Breast epithelium (tissue), 4 donors: Measurements from ENCODE around the gene TAB3. TPM values are rescaled to one million over a fixed set of nuclear protein-coding genes. Genes with fewer than 3 reads are reported as not detected.

Experiments
- DNase-seq, 2 donors: peaks; one replicate each; pipeline ENCODE4 v3.0.0-alpha.2; 2019; ENCODE audit warnings: low spot score in 2 of 2
- H3K27ac ChIP-seq, 2 donors: fragments of 200-600 bp; sonication (generic) in 1 of 2; one replicate each; pipeline ENCODE4 v1.5.1; 2016 to 2019; ENCODE audit warnings: mild to moderate bottlenecking in 1 of 2
- H3K27me3 ChIP-seq, 2 donors: fragments of 200-600 bp; sonication (generic) in 1 of 2; one replicate each; pipeline versions ENCODE4 v1.5.1 to v1.6.0; 2017 to 2019; ENCODE audit warnings: control low read depth in 1 of 2, mild to moderate bottlenecking in 1 of 2
- H3K36me3 ChIP-seq: fragments of 200-600 bp; one replicate; pipeline ENCODE4 v1.5.1; 2019
- H3K4me1 ChIP-seq, 2 donors: fragments of 200-600 bp; sonication (generic); one replicate each; pipeline ENCODE4 v1.5.1; 2016 to 2019; ENCODE audit warnings: control low read depth in 1 of 2
- H3K4me3 ChIP-seq, 3 donors: fragments of 200-600 bp; sonication (generic); 1 replicate in 2 of 3; 2 replicates in 1 of 3; pipeline ENCODE4 v1.5.1; 2016 to 2019; ENCODE audit warnings: mild to moderate bottlenecking in 3 of 3, moderate library complexity in 2 of 3
- H3K9me3 ChIP-seq, 2 donors: fragments of 200-600 bp; sonication (generic) in 1 of 2; one replicate each; pipeline ENCODE4 v1.5.1; 2016 to 2019; ENCODE audit warnings: control low read depth in 1 of 2
- CTCF ChIP-seq, 3 donors: fragments of 450-650 bp; IDR thresholded peaks; one replicate each; pipeline ENCODE4 v1.5.1; 2016 to 2017; ENCODE audit warnings: antibody characterized with exemption in 3 of 3, mild to moderate bottlenecking in 3 of 3, moderate library complexity in 3 of 3
- POLR2A ChIP-seq: fragments of 450-650 bp; IDR thresholded peaks from one replicate; pipeline ENCODE4 v1.6.1; 2016; ENCODE audit warnings: antibody characterized with exemption, mild to moderate bottlenecking, moderate library complexity
- POLR2AphosphoS5 ChIP-seq, 3 donors: sonication (generic); formaldehyde crosslinking; IDR thresholded peaks; one replicate each; pipeline ENCODE4 v1.6.1; 2017; ENCODE audit warnings: antibody characterized with exemption in 3 of 3
- intact Hi-C: fragments of 100-400 bp; cut with DNase I; formaldehyde crosslinking; loops from one replicate; pipeline ENCODE4 v1.15.1; 2023; ENCODE audit warnings: low total_unique reads
- total RNA-seq, 3 donors: library from RNA; depleted of rRNA; stranded (reverse); fragments of >200 nt; gene quantifications; one replicate each; pipeline ENCODE4 v1.1.0, GENCODE V29; 2016

The TAB3 gene
- total RNA-seq, 3 donors from 2014 or later: 20.6 to 40.5 (median 27.2) TPM

DNA sequence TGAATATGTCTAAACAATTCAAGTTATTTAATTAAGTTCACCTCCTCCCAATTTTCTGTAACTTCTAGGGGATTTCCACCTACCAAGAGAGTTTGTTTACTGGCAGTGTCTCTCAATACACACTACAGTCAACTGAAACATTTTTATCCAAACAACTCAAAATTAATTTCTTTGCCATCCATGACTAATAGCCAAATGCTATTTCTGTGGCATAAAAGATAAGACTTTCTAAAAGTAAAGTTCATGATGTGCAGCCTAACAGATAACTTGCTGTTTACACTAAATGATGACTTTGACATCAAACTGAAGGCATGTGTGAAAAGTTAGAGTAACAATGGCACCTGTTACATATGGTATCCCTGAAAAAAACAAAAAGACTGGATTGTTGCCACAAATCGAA is 7.3 kb downstream of the TAB3 start:
- intact Hi-C loops: no loop called here
- Histone ChIP-seq H3K9me3 (no peaks in the 10 kb centered on the region), H3K27me3 (peaks cover 0 to 6% of the 10 kb centered on the region in 2 donors), H3K36me3 (no peaks in the 10 kb centered on the region), H3K27ac (no peak overlapping the region), H3K4me3 (no peak overlapping the region), H3K4me1 (peaks cover 0 to 3% of the 10 kb centered on the region in 2 donors)
- TF ChIP-seq POLR2AphosphoS5 (IDR thresholded peaks at IDR 0.05) (no peak), POLR2A (no peak), CTCF (IDR thresholded peaks at IDR 0.05) (no peak)
- DNase-seq: no peak

GRCh38 chrX:30881390-30881789 is 7.7 kb downstream of the TAB3 start:
- H3K27ac ChIP-seq: no peak overlapping the region
- peaks cover 0 to 6% of the 10 kb centered on the region in 2 donors for H3K27me3 ChIP-seq
- H3K9me3 ChIP-seq: no peaks in the 10 kb centered on the region
- TF ChIP-seq POLR2A: no peak
- intact Hi-C loops: no loop called here
- no peaks in the 10 kb centered on the region for H3K36me3 ChIP-seq
- H3K4me3 ChIP-seq: no peak overlapping the region
- no peaks in the 10 kb centered on the region for H3K4me1 ChIP-seq
- DNase-seq: no peak

DNA sequence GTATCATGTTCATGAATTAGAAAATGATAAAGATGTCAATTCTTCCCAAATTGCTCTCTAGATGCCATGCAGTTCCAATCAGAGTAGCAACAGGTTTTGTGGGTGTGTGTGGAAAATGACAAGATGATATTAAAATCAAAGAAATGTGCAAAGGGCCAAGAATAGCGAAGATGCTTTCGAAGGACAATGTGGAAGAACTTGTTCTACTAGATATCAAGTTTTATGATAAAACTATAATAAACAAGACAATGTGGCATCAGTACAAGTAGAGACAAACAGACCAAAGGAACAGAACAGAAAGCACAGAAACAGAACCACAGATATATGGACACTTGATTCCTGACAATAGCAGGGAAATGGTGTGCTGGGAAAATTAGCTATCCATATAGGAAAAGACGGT is 9.0 kb downstream of the TAB3 start:
- no peak for DNase-seq
- Histone ChIP-seq H3K27ac (no peak overlapping the region), H3K36me3 (no peaks in the 10 kb centered on the region), H3K4me3 (no peak overlapping the region), H3K4me1 (no peaks in the 10 kb centered on the region), H3K27me3 (peaks cover 0 to 6% of the 10 kb centered on the region in 2 donors), H3K9me3 (no peaks in the 10 kb centered on the region)
- intact Hi-C loops: no loop called here
- no peak for TF ChIP-seq CTCF (IDR thresholded peaks at IDR 0.05)
- no peak for TF ChIP-seq POLR2A
- TF ChIP-seq POLR2AphosphoS5 (IDR thresholded peaks at IDR 0.05): no peak

DNA sequence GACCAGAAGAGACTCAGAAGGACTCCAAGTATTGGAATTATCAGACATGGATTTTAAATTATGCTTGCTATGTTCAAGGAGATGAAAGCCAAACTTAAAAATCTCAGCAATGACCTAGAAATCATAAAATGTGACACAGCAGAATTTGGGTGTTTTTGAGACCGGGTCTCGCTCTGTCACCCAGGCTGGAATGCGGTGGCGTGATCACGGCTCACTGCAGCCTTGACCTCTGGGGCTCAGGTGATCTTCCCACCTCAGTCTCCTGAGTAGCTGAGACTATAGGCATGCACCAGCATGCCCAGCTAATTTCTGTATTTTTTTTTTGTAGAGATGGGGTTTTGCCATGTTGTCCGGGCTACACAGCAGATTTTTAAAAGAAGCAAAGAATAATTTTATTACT is 12.7 kb downstream of the TAB3 start:
- Histone ChIP-seq H3K4me1 (no peaks in the 10 kb centered on the region), H3K27ac (no peak overlapping the region), H3K36me3 (no peaks in the 10 kb centered on the region), H3K27me3 (peaks cover 0 to 13% of the 10 kb centered on the region in 2 donors), H3K9me3 (no peaks in the 10 kb centered on the region), H3K4me3 (no peak overlapping the region)
- TF ChIP-seq POLR2A (no peak), POLR2AphosphoS5 (IDR thresholded peaks at IDR 0.05) (no peak), CTCF (IDR thresholded peaks at IDR 0.05) (no peak)
- intact Hi-C loops: no loop called here
- no peak for DNase-seq

DNA sequence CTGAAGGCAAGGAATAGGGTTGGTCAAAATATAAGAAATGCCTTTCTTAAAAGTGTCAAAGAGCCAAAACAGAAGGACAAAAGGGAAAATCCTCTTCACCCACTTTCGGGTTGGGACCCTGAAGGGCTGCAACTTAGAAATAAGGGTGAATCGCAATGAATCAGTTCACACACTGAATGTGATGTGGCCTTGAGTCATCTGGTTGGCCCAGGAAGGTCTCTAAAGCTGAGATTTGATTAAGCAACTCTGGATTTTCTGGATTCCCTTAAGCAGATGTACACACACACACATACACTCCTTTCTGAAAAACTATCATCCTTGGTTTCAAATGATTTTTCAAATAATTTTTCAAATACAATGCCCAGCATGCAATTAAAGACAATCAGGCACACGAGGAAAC is 13.1 kb downstream of the TAB3 start:
- H3K4me1 ChIP-seq: no peaks in the 10 kb centered on the region
- DNase-seq: no peak
- intact Hi-C loops: no loop called here
- H3K36me3 ChIP-seq: no peaks in the 10 kb centered on the region
- no peak overlapping the region for H3K4me3 ChIP-seq
- TF ChIP-seq POLR2AphosphoS5 (IDR thresholded peaks at IDR 0.05) (no peak), POLR2A (no peak), CTCF (IDR thresholded peaks at IDR 0.05) (no peak)
- H3K9me3 ChIP-seq: no peaks in the 10 kb centered on the region
- no peak overlapping the region for H3K27ac ChIP-seq
- H3K27me3 ChIP-seq: peaks cover 0 to 13% of the 10 kb centered on the region in 2 donors

GRCh38 chrX:30874851-30875250 is 14.2 kb downstream of the TAB3 start:
- intact Hi-C loops: no loop called here
- TF ChIP-seq CTCF (IDR thresholded peaks at IDR 0.05): no peak
- TF ChIP-seq POLR2AphosphoS5 (IDR thresholded peaks at IDR 0.05): no peak
- TF ChIP-seq POLR2A: no peak
- no peak for DNase-seq
- Histone ChIP-seq H3K9me3 (no peaks in the 10 kb centered on the region), H3K27me3 (peaks cover 0 to 13% of the 10 kb centered on the region in 2 donors), H3K36me3 (no peaks in the 10 kb centered on the region), H3K4me1 (no peaks in the 10 kb centered on the region), H3K27ac (no peak overlapping the region), H3K4me3 (no peak overlapping the region)
